ENCODE data around the gene DDB1.

DDB1 gene

GRCh38 chr11:61354208-61354607 is 21.3 kb upstream of the DDB1 start:
- no peak for DNase-seq

DNA sequence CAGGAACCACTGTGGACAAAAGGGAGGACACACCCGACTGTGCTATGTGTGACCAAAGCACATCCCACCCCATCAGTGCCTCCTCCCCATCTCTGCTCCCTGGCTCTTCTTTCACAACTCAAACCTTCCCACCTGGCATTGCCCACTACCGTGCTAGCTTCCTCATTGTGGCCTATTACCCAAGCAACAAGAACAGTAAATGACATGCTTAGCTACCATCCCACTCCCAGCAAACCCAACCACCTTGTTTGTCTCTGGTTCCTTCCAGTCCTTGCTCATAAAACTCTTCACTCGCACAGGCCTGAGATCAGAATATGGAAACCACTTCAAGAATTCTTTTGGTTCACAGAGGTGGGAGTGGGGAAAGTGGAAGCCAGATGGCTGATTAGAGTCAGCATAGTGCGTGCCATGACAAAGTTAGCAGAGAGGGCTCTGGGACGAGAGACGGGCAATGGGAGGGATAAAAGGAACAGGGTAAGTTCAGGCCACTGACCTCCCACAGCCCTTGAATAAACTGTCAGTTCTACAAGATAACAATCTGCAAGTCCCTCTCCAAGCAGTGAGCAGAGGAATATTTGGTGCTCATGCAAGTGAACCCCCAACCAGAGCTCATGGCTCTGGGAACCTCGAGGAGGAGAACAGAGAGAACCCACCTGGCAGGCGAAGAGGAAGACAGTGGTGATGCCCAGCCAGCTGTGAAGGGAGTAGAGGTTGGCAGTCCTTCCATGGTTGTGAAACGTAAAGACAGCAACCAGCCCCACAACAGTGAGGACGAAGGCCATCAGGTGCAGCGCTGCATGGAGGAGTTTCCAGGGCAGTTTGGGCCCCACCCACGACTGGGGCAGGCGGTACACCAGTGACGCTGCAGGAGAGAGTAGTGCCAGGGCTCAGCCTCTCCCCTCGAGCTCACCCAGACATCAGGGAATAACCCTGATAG is 20.5 kb upstream of the DDB1 start:
- DNase-seq: no peak

GRCh38 chr11:61352038-61352437 is 19.1 kb upstream of the DDB1 start:
- DNase-seq: no peak

GRCh38 chr11:61350803-61351202 is 17.9 kb upstream of the DDB1 start:
- DNase-seq: no peak

DNA sequence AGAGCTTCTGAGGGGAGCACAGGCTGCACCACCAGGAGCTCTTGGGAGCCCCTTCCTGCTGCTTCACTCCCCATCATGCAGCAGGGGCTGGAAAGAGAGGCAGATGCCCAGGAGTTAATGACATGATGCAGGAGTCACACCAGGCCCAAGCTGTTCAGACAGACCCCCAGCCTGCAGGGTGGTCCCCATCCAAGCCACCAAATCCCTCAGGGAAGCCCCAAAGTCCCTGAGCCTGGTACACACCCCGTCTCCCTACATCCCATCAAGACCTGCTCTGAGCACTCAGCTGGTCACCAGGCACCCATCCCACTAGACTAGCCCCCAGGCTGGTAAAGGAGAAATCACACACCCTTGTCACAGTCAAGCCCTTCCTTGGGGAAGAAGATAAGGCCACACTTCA is 17.4 kb upstream of the DDB1 start:
- no peak for DNase-seq

GRCh38 chr11:61349916-61350315 is 17.0 kb upstream of the DDB1 start:
- DNase-seq: no peak

GRCh38 chr11:61349189-61349751 is 16.4 kb upstream of the DDB1 start:
- DNase-seq: no peak

DNA sequence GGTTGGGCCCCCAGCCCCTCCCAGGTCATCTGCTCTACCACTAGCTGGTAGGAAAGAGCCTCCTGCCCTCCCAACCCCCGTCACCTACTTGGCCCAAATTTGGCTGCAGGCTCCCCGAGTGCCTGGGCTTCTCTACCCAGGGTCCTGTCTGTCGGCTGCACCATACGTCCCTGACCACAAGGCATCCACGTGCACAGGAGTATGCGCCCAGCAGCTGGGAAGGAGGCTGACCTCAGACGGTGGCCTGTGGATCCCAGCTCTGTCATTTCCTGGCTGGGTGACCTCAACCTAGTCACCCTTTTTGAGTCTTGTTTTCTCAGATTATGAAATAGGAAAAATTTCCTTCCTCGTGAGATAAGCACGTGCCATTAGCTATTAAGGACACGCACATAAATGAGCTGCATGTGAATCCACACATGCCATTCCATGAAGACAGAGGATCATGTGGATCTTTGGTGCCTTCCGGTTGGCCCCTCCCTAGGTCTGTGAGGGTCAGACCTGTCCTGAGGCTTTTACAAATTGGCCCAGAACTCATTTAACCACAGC is 15.1 kb upstream of the DDB1 start:
- no peak for DNase-seq

GRCh38 chr11:61345954-61346843 is 13.3 kb upstream of the DDB1 start:
- DNase-seq: no peak

DNA sequence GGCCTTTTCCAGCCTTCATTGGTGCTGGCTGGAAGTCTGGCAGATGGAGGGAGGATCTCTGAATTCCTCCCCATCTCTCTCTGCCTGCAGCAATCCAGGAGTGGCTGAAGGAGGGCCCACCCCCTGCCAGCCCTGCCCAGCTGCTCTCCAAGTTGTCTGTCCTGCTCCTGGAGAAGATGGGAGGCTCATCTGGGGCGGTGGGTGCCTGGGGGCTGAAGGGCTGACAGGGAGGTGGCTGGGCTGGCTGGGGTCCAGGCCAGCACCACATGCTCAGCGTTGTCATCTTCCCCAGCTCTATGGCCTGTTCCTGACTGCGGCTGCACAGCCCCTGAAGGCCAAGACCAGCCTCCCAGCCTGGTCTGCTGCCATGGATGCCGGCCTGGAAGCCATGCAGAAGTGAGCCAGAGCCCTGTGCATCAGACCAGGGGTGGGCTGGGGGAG is 12.3 kb upstream of the DDB1 start:
- DNase-seq: no peak

DNA sequence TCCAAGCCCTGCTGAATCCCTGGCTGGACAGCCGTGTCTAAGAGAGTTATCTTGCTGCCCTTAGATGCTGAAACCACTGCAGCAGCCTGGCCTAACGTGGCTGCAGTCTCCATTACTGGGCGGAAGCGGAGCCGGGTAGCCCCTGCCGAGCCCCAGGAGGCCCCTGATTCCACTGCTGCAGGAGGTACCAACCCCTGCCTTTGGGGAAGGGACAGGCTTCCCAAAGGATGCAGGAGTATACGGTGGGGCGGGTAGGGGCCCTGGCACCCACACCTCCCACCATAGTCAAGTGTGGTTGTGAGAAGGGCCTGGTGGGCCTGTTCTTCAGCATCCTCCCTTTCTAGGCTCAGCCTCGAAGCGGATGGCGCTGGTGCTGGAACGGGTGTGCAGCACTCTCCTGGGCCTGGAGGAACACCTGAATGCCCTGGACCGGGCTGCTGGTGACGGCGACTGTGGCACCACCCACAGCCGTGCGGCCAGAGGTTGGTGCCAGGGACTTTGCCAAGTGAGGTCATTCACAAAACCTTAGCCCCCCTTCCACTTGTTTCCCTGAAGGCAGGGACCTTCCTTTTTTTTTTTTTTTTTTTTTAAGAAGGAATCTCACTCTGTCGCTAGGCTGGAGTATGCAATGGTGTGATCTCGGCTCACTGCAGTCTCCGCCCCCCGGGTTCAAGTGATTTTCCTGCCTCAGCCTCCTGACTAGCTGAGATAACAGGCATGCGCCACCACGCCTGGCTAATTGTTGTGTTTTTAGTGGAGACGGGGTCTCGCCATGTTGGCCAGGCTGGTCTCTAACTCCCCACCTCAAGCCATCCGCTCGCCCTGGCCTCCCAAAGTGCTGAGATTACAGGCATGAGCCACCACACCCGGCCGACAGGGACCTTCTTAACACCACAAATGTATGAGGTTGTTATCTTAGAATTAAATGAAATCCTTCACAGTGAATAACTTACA is 11.2 kb upstream of the DDB1 start:
- DNase-seq: no peak

DNA sequence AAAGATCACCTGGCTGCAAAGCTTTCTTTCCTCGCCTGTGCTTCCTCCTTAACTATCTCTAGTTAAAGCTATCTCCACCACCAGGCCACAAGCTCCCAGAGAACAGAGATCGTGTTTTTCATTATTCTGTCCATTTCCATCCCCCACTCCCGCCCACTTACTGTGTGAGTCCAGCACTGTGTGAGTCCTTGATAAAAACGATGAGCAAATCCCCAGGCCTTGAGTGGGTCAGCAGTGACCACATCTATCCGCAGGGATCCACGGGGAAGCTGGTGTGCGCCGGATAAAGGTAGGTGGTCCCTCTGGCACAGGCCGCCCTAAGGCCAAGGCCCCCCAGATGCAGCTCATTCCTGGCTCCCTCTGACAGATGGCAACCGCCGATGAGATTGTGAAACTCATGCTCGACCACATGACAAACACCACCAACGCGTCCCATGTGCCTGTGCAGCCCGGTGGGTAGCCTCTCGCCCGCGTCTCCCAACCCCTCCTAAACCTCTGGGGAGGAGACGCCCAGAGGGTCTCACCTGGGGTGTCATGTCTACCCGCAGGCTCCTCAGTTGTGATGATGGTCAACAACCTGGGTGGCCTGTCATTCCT is 9.4 kb upstream of the DDB1 start:
- no peak for DNase-seq

GRCh38 chr11:61341706-61342105 is 8.8 kb upstream of the DDB1 start:
- no peak for DNase-seq

- no peak for DNase-seq
Observed at GRCh38 chr11:61340979-61341378, 8.1 kb upstream of the DDB1 start.

DNA sequence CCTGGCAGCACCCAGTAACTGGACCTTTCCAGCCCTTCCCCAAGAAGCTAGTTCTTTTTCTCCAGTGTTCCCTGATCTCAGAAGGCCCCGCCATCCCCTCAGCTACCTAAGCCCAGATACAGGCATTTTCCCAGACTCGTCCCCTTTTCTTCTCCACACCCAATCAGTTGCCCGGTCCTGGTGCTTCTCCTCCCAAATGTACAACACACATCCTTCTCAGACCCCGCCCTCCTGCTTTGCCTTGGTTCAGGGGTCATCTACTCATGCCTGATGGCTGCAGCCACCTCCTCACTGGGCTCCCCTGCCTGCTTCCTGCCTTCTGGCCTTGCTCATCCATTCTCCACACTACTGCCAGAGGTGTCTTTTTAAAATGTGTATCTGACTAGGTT is 6.6 kb upstream of the DDB1 start:
- DNase-seq: no peak

GRCh38 chr11:61338783-61339489 is 6.0 kb upstream of the DDB1 start:
- no peak for DNase-seq

DNA sequence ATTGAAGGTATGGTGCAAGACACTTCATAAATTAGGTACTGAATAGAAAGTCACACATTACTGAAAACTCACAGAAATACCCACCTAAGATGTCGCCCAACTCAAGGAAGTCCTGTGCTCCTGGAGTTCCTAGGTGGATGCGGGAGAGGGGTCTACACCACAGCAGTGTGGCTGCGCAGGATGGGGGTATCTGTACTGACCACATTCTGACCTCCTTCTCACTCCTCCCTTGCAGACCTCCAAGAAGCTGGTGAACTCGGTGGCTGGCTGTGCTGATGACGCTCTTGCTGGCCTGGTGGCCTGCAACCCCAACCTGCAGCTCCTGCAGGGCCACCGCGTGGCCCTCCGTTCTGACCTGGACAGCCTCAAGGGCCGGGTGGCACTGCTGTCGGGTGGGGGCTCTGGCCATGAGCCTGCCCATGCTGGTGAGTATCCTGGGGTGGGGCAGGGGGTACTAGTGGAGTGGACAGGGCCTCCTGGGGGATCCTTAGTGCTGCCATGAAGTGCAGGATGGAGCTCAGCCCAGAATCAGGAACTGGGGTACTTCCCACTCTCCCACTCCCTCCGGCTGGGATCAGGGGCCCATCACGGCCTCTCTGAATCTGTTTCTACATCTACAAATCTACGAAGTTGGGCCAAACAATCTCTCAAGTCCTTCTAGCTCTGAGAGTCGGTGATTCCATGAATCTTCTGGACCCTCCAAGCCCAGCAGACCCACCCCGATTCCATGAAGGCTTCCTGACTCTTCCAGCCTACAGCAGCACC is 5.0 kb upstream of the DDB1 start:
- DNase-seq: no peak

GRCh38 chr11:61336171-61336935 is 3.4 kb upstream of the DDB1 start:
- DNase-seq: peak; percentile 47 to 76 (median 58)

GRCh38 chr11:61335355-61335710 is 2.4 kb upstream of the DDB1 start:
- no peak for DNase-seq
